HPDE6-E6E7 (cell line): ENCODE data around the gene ANKRD42.
A peak's percentile ranks its signal among the peaks of the same experiment; 100 is the strongest.
"Not testable (repeated sequence)": the region's sequence is repeated elsewhere in the genome, so short reads cannot be mapped to it uniquely, and the experiment has no call there.

Experiments used
- DNase-seq: peaks from one replicate; pipeline ENCODE4 v3.0.0; 2011; ENCODE audit warnings: missing footprints; ENCODE audit errors: extremely low spot score

Gene ANKRD42

GRCh38 chr11:83241291-83241946 lies 47.9 kb downstream of the ANKRD42 start:
- DNase-seq, result peak; percentile 35

- no peak for DNase-seq
Observed at GRCh38 chr11:83249445-83249844, 55.9 kb downstream of the ANKRD42 start.

- peak; percentile 26 for DNase-seq
Observed at GRCh38 chr11:83249972-83250593, 56.6 kb downstream of the ANKRD42 start.

- DNase-seq, result no peak
Observed at GRCh38 chr11:83252266-83252665, 58.8 kb downstream of the ANKRD42 start.

- no peak for DNase-seq
Observed at GRCh38 chr11:83252941-83253340, 59.4 kb downstream of the ANKRD42 start.

GRCh38 chr11:83255366-83255765 lies 61.9 kb downstream of the ANKRD42 start:
- no peak for DNase-seq

GRCh38 chr11:83256602-83257340 lies 63.3 kb downstream of the ANKRD42 start:
- no peak for DNase-seq

- DNase-seq, result no peak
Observed at GRCh38 chr11:83257761-83258168, 64.3 kb downstream of the ANKRD42 start.

GRCh38 chr11:83259559-83259958 lies 66.0 kb downstream of the ANKRD42 start:
- DNase-seq, result no peak

- DNase-seq, result no peak
Observed at GRCh38 chr11:83265331-83265730, 71.8 kb downstream of the ANKRD42 start.

- DNase-seq, result not testable (repeated sequence)
Observed at GRCh38 chr11:83269080-83269479, 75.6 kb downstream of the ANKRD42 start.

- DNase-seq, result not testable (repeated sequence)
Observed at GRCh38 chr11:83271734-83272133, 78.2 kb downstream of the ANKRD42 start.

- no peak for DNase-seq
Observed at GRCh38 chr11:83272627-83273026, 79.1 kb downstream of the ANKRD42 start.

- no peak for DNase-seq
Observed at GRCh38 chr11:83275888-83276641, 82.6 kb downstream of the ANKRD42 start.

- no peak for DNase-seq
Observed at GRCh38 chr11:83278351-83278750, 84.8 kb downstream of the ANKRD42 start.

- DNase-seq, result no peak
Observed at GRCh38 chr11:83280256-83280655, 86.7 kb downstream of the ANKRD42 start.

- DNase-seq, result no peak
Observed at GRCh38 chr11:83282084-83282716, 88.7 kb downstream of the ANKRD42 start.

GRCh38 chr11:83284501-83285150 lies 91.1 kb downstream of the ANKRD42 start:
- no peak for DNase-seq

GRCh38 chr11:83285151-83285770 lies 91.7 kb downstream of the ANKRD42 start:
- no peak for DNase-seq

- peak; percentile 98 for DNase-seq
Observed at GRCh38 chr11:83285771-83286528, 92.4 kb downstream of the ANKRD42 start, which contains the start of gene CCDC90B. Gene CCDC90B, minus strand, starts transcription at chr11:83286367. Its CDS starts 395 bp downstream, at chr11:83285972.
